Activated CD4-positive, alpha-beta T cell treated with anti-CD3 and anti-CD28 coated beads, Interleukin-2, amount 10 ng/mL, durations not matched to agents 24 days and 14 days (primary cell): Measurements from ENCODE around the gene VSIG10L. TPM values are rescaled to one million over a fixed set of nuclear protein-coding genes. Genes with fewer than 3 reads are reported as not detected.

Experiments used
- DNase-seq: peaks from one replicate; pipeline ENCODE4 v3.0.0; 2022
- H3K27ac Mint-ChIP-seq: one replicate; pipeline ENCODE4 v1.8.0; 2022; ENCODE audit warnings: mild to moderate bottlenecking, mixed read lengths
- H3K27me3 Mint-ChIP-seq: one replicate; pipeline ENCODE4 v1.8.0; 2022; ENCODE audit warnings: mixed read lengths
- H3K36me3 Mint-ChIP-seq: one replicate; pipeline ENCODE4 v1.8.0; 2022; ENCODE audit warnings: low read depth, mild to moderate bottlenecking, mixed read lengths
- H3K4me1 Mint-ChIP-seq: one replicate; pipeline ENCODE4 v1.8.0; 2021; ENCODE audit warnings: mixed read lengths
- H3K4me3 Mint-ChIP-seq: one replicate; pipeline ENCODE4 v1.8.0; 2022; ENCODE audit warnings: mild to moderate bottlenecking, moderate library complexity, mixed read lengths
- H3K9me3 Mint-ChIP-seq: one replicate; pipeline ENCODE4 v1.8.0; 2021; ENCODE audit warnings: mixed read lengths
- intact Hi-C: fragments of 100-400 bp; cut with micrococcal nuclease; formaldehyde crosslinking; loops from one replicate; pipeline ENCODE4 v1.15.1; 2023
- total RNA-seq: library from RNA; stranded (reverse); gene quantifications from 2 replicates; pipeline ENCODE4 v1.2.3, GENCODE V29; 2022

Gene VSIG10L
- total RNA-seq, 1 donor from 2014 or later = 7.1 TPM

DNA sequence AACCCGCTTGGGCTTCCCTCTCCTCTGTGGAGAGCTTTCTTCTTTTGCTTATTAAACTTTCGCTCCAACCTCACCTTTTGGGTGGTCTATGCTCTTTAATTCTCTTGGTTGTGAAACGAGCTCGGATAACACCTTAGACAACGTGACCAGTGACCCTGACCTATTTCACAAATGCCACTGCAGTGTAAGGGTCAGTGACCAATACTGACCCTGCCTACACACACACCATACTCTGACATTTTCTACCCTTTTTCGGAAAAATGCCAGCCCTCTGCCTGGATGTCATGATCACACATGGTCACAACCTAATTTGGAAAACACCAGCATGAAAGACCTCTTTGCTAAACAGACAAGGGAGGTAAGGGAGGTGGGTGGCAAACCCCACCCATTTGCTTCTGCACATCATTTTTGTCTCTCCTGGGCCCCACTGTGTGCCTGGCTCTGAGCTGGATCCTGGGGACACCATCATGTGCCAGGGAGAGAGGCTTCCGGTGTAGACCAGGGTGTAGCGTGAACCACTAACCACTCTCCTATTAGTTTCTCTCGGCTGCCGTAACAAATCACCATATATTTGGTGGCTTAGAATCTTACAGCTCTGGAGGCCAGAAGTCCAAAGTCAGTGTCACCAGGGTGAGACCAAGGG, 14.3 kb upstream of the VSIG10L start:
- Mint-ChIP-seq H3K27ac (no peak overlapping the region), H3K4me3 (no peak overlapping the region), H3K36me3 (peaks cover 24% of the 10 kb centered on the region), H3K27me3 (no peaks in the 10 kb centered on the region), H3K9me3 (no peaks in the 10 kb centered on the region), H3K4me1 (peaks cover 17% of the 10 kb centered on the region)
- no peak for DNase-seq
- intact Hi-C loops = no loop called here

DNA sequence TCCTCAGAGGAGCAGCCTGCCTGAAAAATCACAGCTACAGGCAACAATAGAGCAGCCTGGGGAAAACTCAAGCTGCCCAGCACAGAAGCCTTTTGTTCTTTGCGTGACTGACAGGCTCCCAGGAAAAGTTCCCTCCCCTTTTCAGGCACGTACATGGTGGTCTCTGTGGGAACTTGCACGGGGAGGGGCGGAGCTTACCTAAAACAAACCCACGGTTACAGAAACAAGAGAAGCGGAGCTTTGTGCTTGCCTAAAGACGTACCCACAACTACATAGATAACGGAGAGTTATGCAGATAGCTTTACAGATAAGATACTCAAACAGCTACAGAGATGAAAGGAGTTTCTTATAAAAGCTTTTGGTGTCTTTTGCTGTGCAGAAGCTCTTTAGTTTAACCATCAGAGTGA, 12.8 kb upstream of the VSIG10L start:
- Mint-ChIP-seq H3K27me3 (no peaks in the 10 kb centered on the region), H3K4me1 (peaks cover 15% of the 10 kb centered on the region), H3K36me3 (peaks cover 32% of the 10 kb centered on the region), H3K4me3 (peak overlapping the region; percentile 54), H3K27ac (peak overlapping the region; percentile 79), H3K9me3 (no peaks in the 10 kb centered on the region)
- peak; percentile 72 for DNase-seq
- intact Hi-C loops = no loop called here

- H3K27me3 Mint-ChIP-seq = no peaks in the 10 kb centered on the region
- no peaks in the 10 kb centered on the region for H3K9me3 Mint-ChIP-seq
- no peak overlapping the region for H3K4me3 Mint-ChIP-seq
- H3K4me1 Mint-ChIP-seq = peaks cover 10% of the 10 kb centered on the region
- H3K36me3 Mint-ChIP-seq = peaks cover 32% of the 10 kb centered on the region
- intact Hi-C loops = no loop called here
- H3K27ac Mint-ChIP-seq = peak overlapping the region; percentile 60
- no peak for DNase-seq
Measured at GRCh38 chr19:51354103-51354741, 12.3 kb upstream of the VSIG10L start.

DNA sequence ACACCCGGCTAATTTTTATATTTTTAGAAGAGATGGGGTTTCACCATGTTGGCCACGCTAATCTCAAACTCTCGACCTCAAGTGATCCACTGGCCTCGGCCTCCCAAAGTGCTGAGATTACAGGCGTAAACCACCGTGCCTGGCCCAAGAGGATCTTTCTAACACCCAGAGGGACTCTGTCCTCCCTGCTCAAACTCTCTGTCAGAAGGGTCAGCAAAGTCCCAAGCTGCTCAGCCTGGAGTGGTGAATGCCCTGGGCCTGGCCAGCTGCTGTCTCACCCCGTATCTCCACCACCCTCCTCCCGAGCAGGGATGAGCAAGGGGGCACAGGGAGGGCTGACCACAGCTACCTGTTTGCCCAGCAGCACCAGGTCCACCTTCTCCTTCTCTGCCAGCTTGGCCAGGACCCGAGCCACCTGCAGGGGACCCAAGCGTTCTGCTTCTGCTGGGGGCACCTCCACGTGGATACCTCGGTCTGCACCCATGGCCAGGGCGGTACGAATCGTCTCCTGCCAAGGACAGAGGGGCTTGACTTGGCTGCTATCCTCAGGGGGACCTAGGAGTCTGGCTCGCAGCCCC, 10.9 kb upstream of the VSIG10L start:
- no peaks in the 10 kb centered on the region for H3K27me3 Mint-ChIP-seq
- intact Hi-C loops = no loop called here
- peaks cover 34% of the 10 kb centered on the region for H3K36me3 Mint-ChIP-seq
- no peak for DNase-seq
- no peaks in the 10 kb centered on the region for H3K9me3 Mint-ChIP-seq
- no peak overlapping the region for H3K4me3 Mint-ChIP-seq
- H3K27ac Mint-ChIP-seq = no peak overlapping the region
- H3K4me1 Mint-ChIP-seq = peaks cover 9% of the 10 kb centered on the region

DNA sequence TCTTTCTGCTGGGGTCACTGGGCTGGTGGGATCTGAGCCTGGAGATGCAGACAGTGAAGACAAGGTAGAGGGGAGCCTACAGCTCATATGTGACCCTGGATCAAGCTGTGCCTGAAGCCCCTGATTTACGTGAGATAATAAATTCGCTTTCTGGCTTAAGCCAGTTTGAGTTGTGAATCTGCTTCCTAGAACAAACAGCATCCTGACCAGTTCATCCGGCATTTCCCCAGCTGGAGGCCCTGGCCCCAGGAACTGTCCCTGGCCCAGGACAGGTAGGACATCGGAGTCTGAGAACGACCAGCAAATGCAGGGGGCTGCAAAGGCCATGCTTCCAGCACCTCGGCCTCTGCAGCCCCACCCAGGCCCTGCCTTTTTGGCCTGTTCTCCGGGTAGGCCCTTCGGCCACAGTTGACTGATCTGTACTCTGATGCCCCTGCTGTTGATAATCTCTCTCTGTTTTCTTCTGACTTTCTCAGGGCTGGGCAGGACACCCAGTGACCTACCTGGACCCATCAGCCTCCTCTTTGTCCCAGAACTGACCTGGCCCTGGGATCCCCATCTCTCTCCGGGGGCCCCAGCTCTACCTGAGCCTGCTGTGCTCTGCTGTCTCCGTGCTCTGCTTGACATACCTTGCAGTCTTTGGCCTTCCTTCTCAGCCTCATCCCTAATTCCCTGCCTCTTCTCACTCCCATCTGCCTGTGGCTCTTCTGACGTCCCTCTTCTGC, 9.5 kb upstream of the VSIG10L start:
- Mint-ChIP-seq H3K4me1 (peaks cover 6% of the 10 kb centered on the region), H3K27me3 (no peaks in the 10 kb centered on the region), H3K36me3 (peaks cover 41% of the 10 kb centered on the region), H3K27ac (no peak overlapping the region), H3K9me3 (no peaks in the 10 kb centered on the region), H3K4me3 (no peak overlapping the region)
- intact Hi-C loops = no loop called here
- no peak for DNase-seq

- H3K9me3 Mint-ChIP-seq = no peaks in the 10 kb centered on the region
- no peak for DNase-seq
- no peak overlapping the region for H3K27ac Mint-ChIP-seq
- H3K27me3 Mint-ChIP-seq = no peaks in the 10 kb centered on the region
- H3K36me3 Mint-ChIP-seq = peaks cover 46% of the 10 kb centered on the region
- H3K4me3 Mint-ChIP-seq = no peak overlapping the region
- intact Hi-C loops = no loop called here
- H3K4me1 Mint-ChIP-seq = peaks cover 2% of the 10 kb centered on the region
Measured at GRCh38 chr19:51347209-51347928, 5.4 kb upstream of the VSIG10L start.

GRCh38 chr19:51346742-51347141, 4.8 kb upstream of the VSIG10L start:
- Mint-ChIP-seq H3K9me3 (no peaks in the 10 kb centered on the region), H3K27me3 (no peaks in the 10 kb centered on the region), H3K4me3 (no peak overlapping the region), H3K4me1 (peaks cover 4% of the 10 kb centered on the region), H3K36me3 (peaks cover 41% of the 10 kb centered on the region), H3K27ac (no peak overlapping the region)
- no peak for DNase-seq
- intact Hi-C loops = no loop called here

DNA sequence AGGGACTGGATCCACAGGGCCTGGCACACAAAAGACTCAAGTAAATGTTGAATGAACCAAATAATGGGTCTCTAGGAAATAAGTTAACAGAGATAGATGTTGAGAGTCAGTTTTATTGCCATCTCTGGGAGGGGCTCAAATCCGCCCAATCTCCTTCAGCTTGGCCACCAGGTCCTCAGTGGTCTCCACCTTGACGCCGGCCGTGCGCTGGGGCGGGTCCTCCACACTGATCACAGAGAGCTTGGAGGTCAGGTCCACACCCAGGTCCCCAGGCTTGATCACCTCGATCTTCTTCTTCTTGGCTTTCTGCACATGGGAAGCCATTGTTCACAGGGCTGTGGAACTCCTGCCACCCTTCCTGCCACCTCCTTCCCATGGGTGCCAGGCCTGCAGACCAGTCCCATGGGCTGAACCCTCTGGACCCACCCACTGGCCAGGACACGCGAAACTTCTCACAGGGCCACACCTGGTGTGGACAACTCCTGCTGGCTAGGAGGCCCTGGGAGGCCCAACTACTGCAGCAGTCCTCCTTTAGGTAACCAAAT, 3.2 kb upstream of the VSIG10L start:
- Mint-ChIP-seq H3K36me3 (peaks cover 31% of the 10 kb centered on the region), H3K27ac (no peak overlapping the region), H3K4me1 (peaks cover 10% of the 10 kb centered on the region), H3K4me3 (no peak overlapping the region), H3K9me3 (no peaks in the 10 kb centered on the region), H3K27me3 (peaks cover 6% of the 10 kb centered on the region)
- intact Hi-C loops = no loop called here
- DNase-seq = no peak

DNA sequence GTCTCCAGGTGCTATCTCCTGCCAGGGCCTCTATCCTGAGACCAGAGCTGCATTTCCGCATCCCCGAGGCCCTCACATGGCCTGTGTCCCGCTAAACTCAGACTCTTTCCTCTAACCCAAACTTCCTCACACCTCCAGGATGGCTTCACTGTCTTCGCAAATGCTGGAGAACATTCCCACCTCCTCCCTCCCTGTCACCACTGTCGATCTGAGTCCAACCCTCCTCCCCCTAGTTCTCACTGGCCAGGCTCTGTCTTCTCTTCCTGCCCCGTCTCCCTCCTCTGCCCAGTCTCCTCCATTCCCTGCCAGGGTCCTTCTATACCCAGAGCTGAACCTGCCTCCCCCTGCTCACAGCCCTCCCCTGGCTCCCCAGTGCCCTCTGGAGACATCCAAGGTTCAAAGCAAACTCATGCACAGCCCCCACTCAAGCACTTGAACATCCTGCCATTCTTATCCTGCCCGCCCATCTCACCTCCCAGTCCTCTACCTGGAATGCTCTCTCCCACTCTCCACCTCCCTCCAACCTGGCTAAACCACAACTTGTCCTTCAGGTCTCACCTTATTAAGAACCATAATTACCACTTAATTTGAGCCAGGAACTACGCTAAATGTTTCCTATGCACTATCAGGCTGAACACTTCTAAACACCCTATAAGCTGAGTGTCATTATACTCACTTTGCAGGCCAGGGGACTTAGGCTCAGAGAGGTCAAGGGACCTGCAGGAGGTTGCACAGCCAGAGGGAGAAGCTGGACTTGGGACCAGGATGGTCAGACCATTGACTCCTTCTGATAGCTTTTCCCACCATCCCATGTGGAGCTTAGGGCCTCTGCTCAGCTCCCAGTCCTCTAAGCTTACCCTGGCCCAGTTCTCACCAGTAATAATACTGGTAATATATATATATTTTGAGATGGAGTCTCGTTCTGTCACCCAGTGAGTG, 961 bp upstream of the VSIG10L start:
- Mint-ChIP-seq H3K27ac (peak overlapping the region; percentile 13), H3K36me3 (peaks cover 29% of the 10 kb centered on the region), H3K27me3 (peaks cover 6% of the 10 kb centered on the region), H3K4me1 (peaks cover 20% of the 10 kb centered on the region), H3K9me3 (no peaks in the 10 kb centered on the region), H3K4me3 (no peak overlapping the region)
- DNase-seq = no peak
- intact Hi-C loops = no loop called here

DNA sequence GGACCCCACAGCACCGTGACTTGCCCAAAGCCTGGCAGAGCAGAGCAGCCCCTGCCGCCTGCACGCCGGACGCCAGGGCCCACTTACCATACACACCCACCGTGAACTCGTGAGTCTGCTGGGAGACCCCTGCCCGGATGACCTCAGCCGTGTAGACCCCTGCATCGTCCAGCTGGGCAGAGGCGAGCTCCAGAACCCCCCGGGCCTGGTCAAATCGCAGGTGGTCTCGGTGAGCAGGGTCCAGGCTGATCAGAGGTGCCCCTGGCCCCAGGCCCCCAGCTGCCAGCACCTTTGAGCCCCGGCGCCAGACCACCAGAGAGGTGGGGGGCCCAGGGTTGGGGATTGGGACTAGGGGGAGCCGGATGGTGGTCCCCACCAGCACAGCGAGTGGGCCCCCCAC, 873 bp downstream of the VSIG10L start:
- intact Hi-C loops = no loop called here
- peaks cover 20% of the 10 kb centered on the region for H3K4me1 Mint-ChIP-seq
- peaks cover 14% of the 10 kb centered on the region for H3K36me3 Mint-ChIP-seq
- no peak for DNase-seq
- no peaks in the 10 kb centered on the region for H3K9me3 Mint-ChIP-seq
- peak overlapping the region; percentile 90 for H3K4me3 Mint-ChIP-seq
- H3K27me3 Mint-ChIP-seq = peaks cover 6% of the 10 kb centered on the region
- peak overlapping the region; percentile 68 for H3K27ac Mint-ChIP-seq

- H3K9me3 Mint-ChIP-seq = no peaks in the 10 kb centered on the region
- H3K4me3 Mint-ChIP-seq = peak overlapping the region; percentile 90
- H3K4me1 Mint-ChIP-seq = peaks cover 20% of the 10 kb centered on the region
- H3K36me3 Mint-ChIP-seq = peaks cover 10% of the 10 kb centered on the region
- H3K27me3 Mint-ChIP-seq = peaks cover 6% of the 10 kb centered on the region
- H3K27ac Mint-ChIP-seq = peak overlapping the region; percentile 87
- intact Hi-C loops = loop anchor here (1.0 to 2.0 kb wide), 6 partner anchors 22 to 317 kb away; no protein-coding TSS in a partner anchor
- peak; percentile 97 for DNase-seq
Measured at GRCh38 chr19:51339687-51340656, 2.0 kb downstream of the VSIG10L start.

GRCh38 chr19:51339313-51339686, 2.6 kb downstream of the VSIG10L start:
- peak overlapping the region; percentile 87 for H3K27ac Mint-ChIP-seq
- no peaks in the 10 kb centered on the region for H3K9me3 Mint-ChIP-seq
- peaks cover 5% of the 10 kb centered on the region for H3K36me3 Mint-ChIP-seq
- no peak for DNase-seq
- peaks cover 6% of the 10 kb centered on the region for H3K27me3 Mint-ChIP-seq
- H3K4me3 Mint-ChIP-seq = peak overlapping the region; percentile 90
- intact Hi-C loops = loop anchor here (1.0 to 2.0 kb wide), 6 partner anchors 23 to 318 kb away; no protein-coding TSS in a partner anchor
- H3K4me1 Mint-ChIP-seq = peaks cover 20% of the 10 kb centered on the region
